SU-DHL-6 (cell line): ENCODE measurements around the gene MMEL1.

Source experiments
- H2AFZ ChIP-seq: fragments of 200-600 bp; sonication (generic); 2 replicates; pipeline ENCODE4 v1.6.1; 2014; ENCODE audit warnings: low read depth, mild to moderate bottlenecking, moderate library complexity, mixed read lengths, antibody characterized with exemption, low read length; ENCODE audit not compliant: severe bottlenecking
- H3F3A ChIP-seq: fragments of 200-600 bp; shearing (Covaris generic); 2 replicates; pipeline ENCODE4 v1.6.0; 2016; ENCODE audit warnings: antibody characterized with exemption, mild to moderate bottlenecking; ENCODE audit not compliant: insufficient read depth
- H3K27ac ChIP-seq: fragments of 200-600 bp; sonication (generic); 2 replicates; pipeline ENCODE4 v1.5.1; 2016; ENCODE audit warnings: low read depth, mild to moderate bottlenecking, low read length, moderate library complexity, mixed read lengths
- H3K27me3 ChIP-seq: fragments of 200-600 bp; sonication (generic), shearing (Covaris generic); 2 replicates; pipeline ENCODE4 v1.6.0; 2014; ENCODE audit warnings: mild to moderate bottlenecking, low read length
- H3K36me3 ChIP-seq: fragments of 200-600 bp; sonication (generic); 2 replicates; pipeline ENCODE4 v1.6.1; 2014; ENCODE audit warnings: mild to moderate bottlenecking, low read length, mixed read lengths
- H3K4me2 ChIP-seq: fragments of 300-600, 200-600 bp; shearing (Covaris generic), sonication (generic); 2 replicates; pipeline ENCODE4 v1.6.0; 2014; ENCODE audit warnings: low read length, low read depth, mild to moderate bottlenecking; ENCODE audit not compliant: poor library complexity, severe bottlenecking
- H3K4me3 ChIP-seq: fragments of 200-600 bp; sonication (generic); 2 replicates; pipeline ENCODE4 v1.5.1; 2014; ENCODE audit warnings: antibody characterized with exemption, low read length, mild to moderate bottlenecking, mixed read lengths; ENCODE audit not compliant: insufficient read depth, poor library complexity, severe bottlenecking
- H3K79me2 ChIP-seq: fragments of 200-600 bp; sonication (generic); 2 replicates; pipeline ENCODE4 v1.6.1; 2014; ENCODE audit warnings: mild to moderate bottlenecking, low read length, moderate library complexity; ENCODE audit not compliant: insufficient read depth
- H3K9ac ChIP-seq: fragments of 200-600 bp; sonication (generic); 2 replicates; pipeline ENCODE4 v1.7.0; 2014; ENCODE audit warnings: mild to moderate bottlenecking, low read length
- H3K9me2 ChIP-seq: fragments of 200-600 bp; sonication (generic); replicated peaks from 2 replicates; pipeline ENCODE4 v1.6.1; 2014; ENCODE audit warnings: low read length; ENCODE audit not compliant: insufficient read depth
- H3K9me3 ChIP-seq: fragments of 200-600 bp; sonication (generic); 2 replicates; pipeline ENCODE4 v1.6.1; 2014; ENCODE audit warnings: low read length, mixed read lengths; ENCODE audit not compliant: insufficient read depth
- H4K20me1 ChIP-seq: fragments of 200-600 bp; sonication (generic); 2 replicates; pipeline ENCODE4 v1.6.1; 2014; ENCODE audit warnings: low read depth, mild to moderate bottlenecking, antibody characterized with exemption, low read length, moderate library complexity, mixed read lengths
- EZH2phosphoT487 ChIP-seq: fragments of 200-600 bp; sonication (generic), shearing (Covaris generic); conservative IDR thresholded peaks from 2 replicates; pipeline ENCODE4 v1.6.1; 2018; ENCODE audit warnings: mild to moderate bottlenecking, antibody characterized with exemption, low read length, moderate library complexity, mixed read lengths
- TF ChIP-seq, protein P1 (sequence below): fragments of 200-600 bp; sonication (generic); IDR thresholded peaks from one replicate; pipeline ENCODE4 v1.5.1; 2017; ENCODE audit warnings: antibody characterized with exemption, mild to moderate bottlenecking, low read length, moderate library complexity; ENCODE audit not compliant: insufficient read depth, poor library complexity, severe bottlenecking

The MMEL1 gene

DNA sequence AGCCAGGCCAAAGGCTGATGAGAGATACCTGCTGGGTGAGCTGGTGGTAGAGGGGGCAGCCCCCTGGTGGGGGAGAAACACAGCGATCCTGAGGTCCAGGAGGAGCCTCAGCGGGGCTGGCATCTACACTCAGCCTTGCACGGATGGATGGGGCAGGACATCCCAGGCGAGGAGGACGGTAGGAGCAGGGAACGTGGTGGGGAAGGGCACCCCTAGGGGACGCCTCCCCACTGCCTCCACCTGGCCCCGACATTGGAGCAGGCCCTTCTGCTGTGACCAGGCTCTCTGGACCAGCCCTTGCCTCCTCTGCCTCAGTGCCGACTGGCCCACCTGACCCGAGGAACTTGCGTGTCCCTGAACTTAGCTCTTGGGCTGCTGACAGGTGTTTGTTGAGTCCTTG, 6.4 kb upstream of the MMEL1 start:
- H3K27ac ChIP-seq: no peak overlapping the region
- no peaks in the 10 kb centered on the region for H3K36me3 ChIP-seq

DNA sequence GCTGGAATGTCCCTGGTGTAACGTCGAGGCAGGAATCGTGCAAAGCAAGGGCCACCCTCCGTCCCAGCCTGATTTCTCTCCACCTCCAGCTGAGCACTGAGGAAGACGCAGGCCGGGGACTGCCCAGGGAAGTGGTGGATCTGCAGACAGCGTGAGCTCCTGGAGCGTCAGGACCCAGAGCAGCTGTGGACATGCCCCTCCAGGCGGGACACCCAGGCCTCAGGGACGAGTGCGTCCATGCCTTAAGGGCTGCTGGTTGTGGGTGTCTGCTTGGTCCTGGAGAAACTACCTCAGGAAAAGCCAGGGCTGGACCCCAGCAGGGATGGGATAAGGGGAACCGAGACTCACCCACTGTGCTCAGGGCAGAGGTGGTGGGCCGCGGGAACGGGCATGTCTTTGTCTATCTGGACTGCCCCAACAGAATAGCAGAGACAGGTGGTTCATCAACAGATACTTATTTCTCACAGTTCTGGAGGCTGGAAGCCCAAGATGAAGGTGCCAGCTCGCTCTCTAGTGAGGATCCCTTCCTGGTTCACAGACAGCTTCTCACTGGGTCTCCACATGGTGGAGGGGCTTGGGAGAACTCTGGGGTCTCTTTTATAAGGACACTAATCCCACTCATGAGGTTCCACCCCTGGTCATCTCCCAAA, 5.8 kb upstream of the MMEL1 start:
- no peaks in the 10 kb centered on the region for H3K36me3 ChIP-seq
- no peak overlapping the region for H3K4me3 ChIP-seq
- H3K4me2 ChIP-seq: no peak overlapping the region
- no peaks in the 10 kb centered on the region for H3K79me2 ChIP-seq
- H3K9ac ChIP-seq: no peak overlapping the region
- peaks cover 4% of the 10 kb centered on the region; the same call in 1 of the 2 replicates for H3K9me3 ChIP-seq
- no peak overlapping the region for H2AFZ ChIP-seq
- no peaks in the 10 kb centered on the region for H3F3A ChIP-seq
- H3K9me2 ChIP-seq: no peaks in the 10 kb centered on the region
- no peak overlapping the region for H3K27ac ChIP-seq
- TF ChIP-seq, protein P1, sequence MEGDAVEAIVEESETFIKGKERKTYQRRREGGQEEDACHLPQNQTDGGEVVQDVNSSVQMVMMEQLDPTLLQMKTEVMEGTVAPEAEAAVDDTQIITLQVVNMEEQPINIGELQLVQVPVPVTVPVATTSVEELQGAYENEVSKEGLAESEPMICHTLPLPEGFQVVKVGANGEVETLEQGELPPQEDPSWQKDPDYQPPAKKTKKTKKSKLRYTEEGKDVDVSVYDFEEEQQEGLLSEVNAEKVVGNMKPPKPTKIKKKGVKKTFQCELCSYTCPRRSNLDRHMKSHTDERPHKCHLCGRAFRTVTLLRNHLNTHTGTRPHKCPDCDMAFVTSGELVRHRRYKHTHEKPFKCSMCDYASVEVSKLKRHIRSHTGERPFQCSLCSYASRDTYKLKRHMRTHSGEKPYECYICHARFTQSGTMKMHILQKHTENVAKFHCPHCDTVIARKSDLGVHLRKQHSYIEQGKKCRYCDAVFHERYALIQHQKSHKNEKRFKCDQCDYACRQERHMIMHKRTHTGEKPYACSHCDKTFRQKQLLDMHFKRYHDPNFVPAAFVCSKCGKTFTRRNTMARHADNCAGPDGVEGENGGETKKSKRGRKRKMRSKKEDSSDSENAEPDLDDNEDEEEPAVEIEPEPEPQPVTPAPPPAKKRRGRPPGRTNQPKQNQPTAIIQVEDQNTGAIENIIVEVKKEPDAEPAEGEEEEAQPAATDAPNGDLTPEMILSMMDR: no peak
- TF ChIP-seq EZH2phosphoT487: no peak
- no peaks in the 10 kb centered on the region for H3K27me3 ChIP-seq
- no peaks in the 10 kb centered on the region for H4K20me1 ChIP-seq

More for the DNA sequence above, 6.4 kb upstream of the MMEL1 start:
- no peaks in the 10 kb centered on the region for H4K20me1 ChIP-seq
- no peak overlapping the region for H2AFZ ChIP-seq
- peaks cover 4% of the 10 kb centered on the region; the same call in 1 of the 2 replicates for H3K9me3 ChIP-seq
- no peaks in the 10 kb centered on the region for H3K27me3 ChIP-seq
- no peaks in the 10 kb centered on the region for H3K9me2 ChIP-seq
- H3K9ac ChIP-seq: no peak overlapping the region
- H3K4me3 ChIP-seq: no peak overlapping the region
- H3K79me2 ChIP-seq: no peaks in the 10 kb centered on the region
- no peak overlapping the region for H3K4me2 ChIP-seq
- H3F3A ChIP-seq: no peaks in the 10 kb centered on the region
- TF ChIP-seq EZH2phosphoT487: no peak
- TF ChIP-seq, protein P1: no peak

DNA sequence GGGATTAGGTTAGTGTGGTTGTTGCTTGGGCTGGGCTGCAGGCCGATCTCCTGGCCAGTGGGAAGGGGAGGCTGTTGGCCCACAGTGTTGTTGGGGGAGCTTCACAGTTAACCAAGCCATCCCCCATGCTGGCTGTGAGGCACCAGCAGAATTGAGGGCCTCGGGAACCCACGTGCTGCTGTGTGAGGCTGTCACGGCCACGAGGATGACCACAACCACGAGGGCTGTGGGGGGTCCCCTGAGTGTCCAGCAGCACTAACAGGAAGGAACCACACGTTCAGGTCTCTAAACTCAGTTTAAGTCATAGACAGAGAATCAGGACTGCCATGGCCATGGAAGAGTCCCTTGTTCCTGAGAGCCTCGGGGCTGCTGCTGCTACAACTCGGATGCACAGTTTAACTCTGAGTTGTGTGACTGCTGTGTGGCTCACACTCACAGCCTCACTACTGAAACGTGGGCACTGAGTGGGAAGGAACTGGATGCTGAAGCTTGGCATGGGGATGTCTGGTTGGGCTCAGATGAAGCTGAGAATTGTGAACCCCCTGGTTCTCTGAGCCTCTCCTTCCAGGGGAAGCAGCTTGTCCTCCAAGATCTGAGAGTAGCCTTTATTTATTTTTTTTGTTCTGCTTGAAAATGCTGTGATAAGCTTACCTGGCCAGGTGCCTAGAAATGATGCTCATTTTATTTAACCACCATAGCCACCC, 4.8 kb upstream of the MMEL1 start:
- Histone ChIP-seq H3K27me3 (no peaks in the 10 kb centered on the region), H3K9me3 (peaks cover 4% of the 10 kb centered on the region; the same call in 1 of the 2 replicates)

More for the DNA sequence above, 4.8 kb upstream of the MMEL1 start:
- Histone ChIP-seq H3K36me3 (no peaks in the 10 kb centered on the region), H3K4me2 (no peak overlapping the region), H3F3A (no peaks in the 10 kb centered on the region), H3K4me3 (no peak overlapping the region), H3K9ac (no peak overlapping the region), H4K20me1 (no peaks in the 10 kb centered on the region), H3K27ac (no peak overlapping the region), H3K9me2 (no peaks in the 10 kb centered on the region), H3K79me2 (no peaks in the 10 kb centered on the region), H2AFZ (no peak overlapping the region)
- no peak for TF ChIP-seq EZH2phosphoT487
- TF ChIP-seq, protein P1: no peak
